HG03103 (cell line): Measurements from ENCODE around the gene C20orf202.

Experiments used
- ATAC-seq: cut with Tn5 transposase; IDR thresholded peaks from one replicate; pipeline ENCODE4 v1.9.1; 2021; ENCODE audit warnings: low read depth; ENCODE audit not compliant: unreplicated experiment

Gene C20orf202

GRCh38 chr20:1184260-1184637 lies 19.0 kb upstream of the C20orf202 start:
- no peak for ATAC-seq

GRCh38 chr20:1184638-1185315 lies 18.5 kb upstream of the C20orf202 start, which contains the start of gene TMEM74B:
Gene TMEM74B, minus strand, starts transcription at chr20:1184981. Its CDS starts 1,180 bp downstream, at chr20:1183801.
- no peak for ATAC-seq

GRCh38 chr20:1185316-1185741 lies 17.9 kb upstream of the C20orf202 start:
- ATAC-seq = no peak

GRCh38 chr20:1185790-1186334 lies 17.4 kb upstream of the C20orf202 start:
- no peak for ATAC-seq

GRCh38 chr20:1186367-1186991 lies 16.8 kb upstream of the C20orf202 start:
- ATAC-seq = no peak

- ATAC-seq = no peak
These were observed 15.6 kb upstream of the C20orf202 start for GRCh38 chr20:1187605-1188171.

GRCh38 chr20:1188347-1188746 lies 14.9 kb upstream of the C20orf202 start:
- ATAC-seq = no peak

- no peak for ATAC-seq
These were observed 13.4 kb upstream of the C20orf202 start for GRCh38 chr20:1189827-1190226.

- ATAC-seq = no peak
These were observed 12.4 kb upstream of the C20orf202 start for GRCh38 chr20:1190847-1191246.

- no peak for ATAC-seq
These were observed 12.0 kb upstream of the C20orf202 start for GRCh38 chr20:1191299-1191698.

- no peak for ATAC-seq
These were observed 8.0 kb upstream of the C20orf202 start for GRCh38 chr20:1195226-1195625.

GRCh38 chr20:1196634-1197033 lies 6.6 kb upstream of the C20orf202 start:
- ATAC-seq = no peak

- no peak for ATAC-seq
These were observed 5.5 kb upstream of the C20orf202 start for GRCh38 chr20:1197801-1198200.

GRCh38 chr20:1198751-1199150 lies 4.5 kb upstream of the C20orf202 start:
- no peak for ATAC-seq

GRCh38 chr20:1199212-1199873 lies 3.9 kb upstream of the C20orf202 start:
- ATAC-seq = no peak

GRCh38 chr20:1199964-1200363 lies 3.3 kb upstream of the C20orf202 start:
- no peak for ATAC-seq

GRCh38 chr20:1203630-1204029 lies 376 bp downstream of the C20orf202 start:
- ATAC-seq = no peak

GRCh38 chr20:1204113-1204512 lies 859 bp downstream of the C20orf202 start:
- ATAC-seq = no peak

- no peak for ATAC-seq
These were observed 1.3 kb downstream of the C20orf202 start for GRCh38 chr20:1204576-1204975.

GRCh38 chr20:1205802-1206201 lies 2.5 kb downstream of the C20orf202 start:
- no peak for ATAC-seq
